Measurements from ENCODE around the gene CTDNEP1. TPM values are rescaled to one million over a fixed set of nuclear protein-coding genes. Genes with fewer than 3 reads are reported as not detected.

CTDNEP1 gene
- polyA plus RNA-seq, 1 of the 3 experiments (the other 2 are of a cell fraction) = 111 TPM

GRCh38 chr17:7205561-7205960 is 46.0 kb downstream of the CTDNEP1 start:
- Histone ChIP-seq H3K9me3 (no peaks in the 10 kb centered on the region), H3K27ac (ENCODE audit: low read depth in 2 of 2, low read length in 1 of 2) (peak overlapping the region; percentile 34 to 91; a peak in 3 of 4 replicates), H3K4me3 (ENCODE audit: low read depth in 2 of 2, low read length in 1 of 2) (peak overlapping the region in 1 of 2 experiments; percentile 47; a peak in 3 of 4 replicates), H4K20me1 (ENCODE audit: insufficient read depth) (peaks cover 24% of the 10 kb centered on the region), H3K9ac (peak overlapping the region; percentile 53; the same call in 1 of the 2 replicates), H3K27me3 (ENCODE audit: insufficient read depth) (no peaks in the 10 kb centered on the region), H3K36me3 (replicated peaks in 1 of 2; ENCODE audit: control insufficient read depth in 1 of 2, insufficient read depth in 2 of 2, low read length in 1 of 2) (peaks cover 16 to 24% of the 10 kb centered on the region in 2 experiments), H3K79me2 (ENCODE audit: insufficient read depth) (peaks cover 28% of the 10 kb centered on the region), H3F3A (replicated peaks; ENCODE audit: insufficient read depth) (peaks cover 10% of the 10 kb centered on the region), H3K9me2 (no peaks in the 10 kb centered on the region), H3K4me1 (ENCODE audit: control insufficient read depth in 1 of 2, insufficient read depth in 2 of 2, low read depth in 1 of 2, low read length in 1 of 2) (peaks cover 0 to 13% of the 10 kb centered on the region in 2 experiments; a peak in 2 of 4 replicates), H2AFZ (ENCODE audit: low read depth) (0 out of 2 replicates have a peak overlapping the region, but pooled peaks have one; percentile 42), H3K4me2 (peak overlapping the region; percentile 79; the same call in 1 of the 2 replicates)
- no peak for DNase-seq
- ChIA-PET CTCF (no interaction called here), POLR2A (interaction anchor here (1.1 kb wide), 1 partner anchor 14 kb away, joined by 3 read pairs; the partner anchor contains the start of genes ACADVL and DLG4)
- TF ChIP-seq JUND (IDR thresholded peaks at IDR 0.05) (no peak), YY1 (IDR thresholded peaks at IDR 0.05; ENCODE audit: low read depth) (no peak), POLR2AphosphoS5 (IDR thresholded peaks at IDR 0.05; ENCODE audit: low read depth, low read length) (no peak), NRF1 (IDR thresholded peaks at IDR 0.05; ENCODE audit: low read depth, low read length) (no peak), RFX5 (IDR thresholded peaks at IDR 0.05; ENCODE audit: low read length) (no peak), CHD2 (IDR thresholded peaks at IDR 0.05; ENCODE audit: low read length, partially characterized antibody) (no peak), RCOR1 (IDR thresholded peaks at IDR 0.05; ENCODE audit: low read length) (no peak), FOXJ3 (CRISPR knock-in tag; IDR thresholded peaks at IDR 0.05) (no peak), TEAD4 (IDR thresholded peaks at IDR 0.05; ENCODE audit: borderline replicate concordance, insufficient read depth) (no peak)
- TF ChIP-seq, protein P1, sequence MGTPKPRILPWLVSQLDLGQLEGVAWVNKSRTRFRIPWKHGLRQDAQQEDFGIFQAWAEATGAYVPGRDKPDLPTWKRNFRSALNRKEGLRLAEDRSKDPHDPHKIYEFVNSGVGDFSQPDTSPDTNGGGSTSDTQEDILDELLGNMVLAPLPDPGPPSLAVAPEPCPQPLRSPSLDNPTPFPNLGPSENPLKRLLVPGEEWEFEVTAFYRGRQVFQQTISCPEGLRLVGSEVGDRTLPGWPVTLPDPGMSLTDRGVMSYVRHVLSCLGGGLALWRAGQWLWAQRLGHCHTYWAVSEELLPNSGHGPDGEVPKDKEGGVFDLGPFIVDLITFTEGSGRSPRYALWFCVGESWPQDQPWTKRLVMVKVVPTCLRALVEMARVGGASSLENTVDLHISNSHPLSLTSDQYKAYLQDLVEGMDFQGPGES (IDR thresholded peaks at IDR 0.05; ENCODE audit: low read depth, low read length) = no peak
- TF ChIP-seq, protein P2, sequence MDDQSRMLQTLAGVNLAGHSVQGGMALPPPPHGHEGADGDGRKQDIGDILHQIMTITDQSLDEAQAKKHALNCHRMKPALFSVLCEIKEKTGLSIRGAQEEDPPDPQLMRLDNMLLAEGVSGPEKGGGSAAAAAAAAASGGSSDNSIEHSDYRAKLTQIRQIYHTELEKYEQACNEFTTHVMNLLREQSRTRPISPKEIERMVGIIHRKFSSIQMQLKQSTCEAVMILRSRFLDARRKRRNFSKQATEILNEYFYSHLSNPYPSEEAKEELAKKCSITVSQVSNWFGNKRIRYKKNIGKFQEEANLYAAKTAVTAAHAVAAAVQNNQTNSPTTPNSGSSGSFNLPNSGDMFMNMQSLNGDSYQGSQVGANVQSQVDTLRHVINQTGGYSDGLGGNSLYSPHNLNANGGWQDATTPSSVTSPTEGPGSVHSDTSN (IDR thresholded peaks at IDR 0.05) = no peak
- WGBS (ENCODE audit: low lambda C conversion rate) = 74% methylated on average over 15 of the region's 15 CpGs

- no peaks in the 10 kb centered on the region for H3K27me3 ChIP-seq (ENCODE audit: insufficient read depth)
- H2AFZ ChIP-seq (ENCODE audit: low read depth) = 0 out of 2 replicates have a peak overlapping the region, but pooled peaks have one; percentile 42
Observed at GRCh38 chr17:7204828-7205461, 46.6 kb downstream of the CTDNEP1 start.

More at GRCh38 chr17:7204828-7205461, 46.6 kb downstream of the CTDNEP1 start:
- peak; percentile 99 for DNase-seq
- Histone ChIP-seq H4K20me1 (ENCODE audit: insufficient read depth) (peaks cover 18% of the 10 kb centered on the region; the same call in 1 of the 2 replicates), H3K9me3 (no peaks in the 10 kb centered on the region), H3K4me1 (ENCODE audit: control insufficient read depth in 1 of 2, insufficient read depth in 2 of 2, low read depth in 1 of 2, low read length in 1 of 2) (peaks cover 0 to 13% of the 10 kb centered on the region in 2 experiments; a peak in 2 of 4 replicates), H3K79me2 (ENCODE audit: insufficient read depth) (peaks cover 21% of the 10 kb centered on the region), H3K9ac (peak overlapping the region; percentile 53), H3K4me3 (ENCODE audit: low read depth in 2 of 2, low read length in 1 of 2) (peak overlapping the region; percentile 39 to 47), H3K9me2 (no peaks in the 10 kb centered on the region), H3F3A (replicated peaks; ENCODE audit: insufficient read depth) (peaks cover 10% of the 10 kb centered on the region), H3K36me3 (replicated peaks in 1 of 2; ENCODE audit: control insufficient read depth in 1 of 2, insufficient read depth in 2 of 2, low read length in 1 of 2) (peaks cover 19 to 28% of the 10 kb centered on the region in 2 experiments), H3K27ac (ENCODE audit: low read depth in 2 of 2, low read length in 1 of 2) (peak overlapping the region; percentile 34 to 91), H3K4me2 (peak overlapping the region; percentile 79)
- CTCF ChIA-PET = interaction anchor here (0.8 to 2.4 kb wide), 4 partner anchors 9 to 159 kb away, joined by 3 to 10 read pairs (median 3); no protein-coding TSS in a partner anchor
- 3% methylated on average over 25 of the region's 34 CpGs for whole genome bisulfite sequencing (ENCODE audit: low lambda C conversion rate)
- POLR2A ChIA-PET = interaction anchor here (1.1 kb wide), 1 partner anchor 14 kb away, joined by 3 read pairs; the partner anchor contains the start of genes ACADVL and DLG4
- peak; percentile 52; the same call in 1 of the 2 replicates for TF ChIP-seq RFX5 (IDR thresholded peaks at IDR 0.05; ENCODE audit: low read length)
- TF ChIP-seq JUND (IDR thresholded peaks at IDR 0.05) = no peak
- 0 out of 2 replicates have a peak, but pooled peaks have one; percentile 15 for TF ChIP-seq MAX (IDR thresholded peaks at IDR 0.05; ENCODE audit: low read depth)
- TF ChIP-seq RCOR1 (IDR thresholded peaks at IDR 0.05; ENCODE audit: low read length) = 0 out of 2 replicates have a peak, but pooled peaks have one; percentile 24
- TF ChIP-seq, protein P2 (IDR thresholded peaks at IDR 0.05) = no peak
- TF ChIP-seq CHD2 (IDR thresholded peaks at IDR 0.05; ENCODE audit: low read length, partially characterized antibody) = peak; percentile 86
- no peak for TF ChIP-seq NRF1 (IDR thresholded peaks at IDR 0.05; ENCODE audit: low read depth, low read length)
- TF ChIP-seq MXI1 (IDR thresholded peaks at IDR 0.05; ENCODE audit: low read depth, low read length) = peak; percentile 60
- no peak for TF ChIP-seq NFIC (IDR thresholded peaks at IDR 0.05; ENCODE audit: borderline replicate concordance)
- no peak for TF ChIP-seq POLR2AphosphoS5 (IDR thresholded peaks at IDR 0.05; ENCODE audit: low read depth, low read length)
